ENCODE measurements around the gene PCK1.

DNA sequence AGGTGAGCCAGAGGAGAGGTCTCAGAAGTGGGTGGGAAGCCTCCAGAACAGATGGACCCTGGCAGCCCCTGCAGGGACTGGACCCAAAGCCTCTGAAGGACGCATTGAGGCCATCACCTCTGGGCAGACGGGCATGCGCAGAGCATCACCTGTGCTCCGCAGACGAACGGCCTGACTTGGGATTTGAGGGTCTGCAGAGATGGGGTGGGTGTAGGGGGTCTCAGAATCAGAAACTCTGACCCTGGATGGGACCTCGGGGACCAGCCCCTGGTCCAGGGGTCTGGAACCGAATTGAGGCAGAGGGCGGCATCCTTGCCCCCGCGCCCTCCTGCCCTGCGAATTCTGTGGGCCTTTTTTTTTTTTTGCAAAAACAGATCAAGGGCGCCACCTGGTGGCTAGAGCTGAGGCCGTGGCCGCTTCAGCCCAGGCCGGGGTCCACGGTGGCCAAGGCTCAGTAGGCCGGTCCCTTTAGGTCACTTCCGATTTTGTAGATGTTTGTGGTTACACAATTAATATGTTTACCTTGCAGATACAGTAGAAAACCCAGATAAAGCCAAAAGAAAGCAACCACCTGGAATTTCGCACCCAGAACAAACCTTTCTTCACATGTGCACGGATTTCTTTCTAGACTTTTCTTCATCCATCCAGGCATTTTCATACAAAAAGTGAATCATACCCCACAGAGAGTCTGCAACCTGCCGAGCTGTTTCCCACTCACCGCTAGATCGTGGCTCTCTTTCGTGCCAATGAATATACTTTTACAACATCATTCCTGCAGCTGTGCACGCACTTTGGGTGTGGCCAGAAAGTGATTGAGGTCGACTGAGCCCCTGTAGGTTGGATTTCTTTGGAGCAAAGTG is 33.4 kb downstream of the PCK1 start:
- TF ChIP-seq POLR2AphosphoS5 (IDR thresholded peaks at IDR 0.05) (no peak), EP300 (IDR thresholded peaks at IDR 0.05) (no peak)
- TF ChIP-seq, protein P1, sequence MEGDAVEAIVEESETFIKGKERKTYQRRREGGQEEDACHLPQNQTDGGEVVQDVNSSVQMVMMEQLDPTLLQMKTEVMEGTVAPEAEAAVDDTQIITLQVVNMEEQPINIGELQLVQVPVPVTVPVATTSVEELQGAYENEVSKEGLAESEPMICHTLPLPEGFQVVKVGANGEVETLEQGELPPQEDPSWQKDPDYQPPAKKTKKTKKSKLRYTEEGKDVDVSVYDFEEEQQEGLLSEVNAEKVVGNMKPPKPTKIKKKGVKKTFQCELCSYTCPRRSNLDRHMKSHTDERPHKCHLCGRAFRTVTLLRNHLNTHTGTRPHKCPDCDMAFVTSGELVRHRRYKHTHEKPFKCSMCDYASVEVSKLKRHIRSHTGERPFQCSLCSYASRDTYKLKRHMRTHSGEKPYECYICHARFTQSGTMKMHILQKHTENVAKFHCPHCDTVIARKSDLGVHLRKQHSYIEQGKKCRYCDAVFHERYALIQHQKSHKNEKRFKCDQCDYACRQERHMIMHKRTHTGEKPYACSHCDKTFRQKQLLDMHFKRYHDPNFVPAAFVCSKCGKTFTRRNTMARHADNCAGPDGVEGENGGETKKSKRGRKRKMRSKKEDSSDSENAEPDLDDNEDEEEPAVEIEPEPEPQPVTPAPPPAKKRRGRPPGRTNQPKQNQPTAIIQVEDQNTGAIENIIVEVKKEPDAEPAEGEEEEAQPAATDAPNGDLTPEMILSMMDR (IDR thresholded peaks at IDR 0.05): peak; percentile 67 to 73

All from suprapubic skin (tissue), 4 donors.